HG02852 (cell line): Measurements from ENCODE around the gene SCN9A.
A peak's percentile ranks its signal among the peaks of the same experiment; 100 is the strongest.
"Not testable (repeated sequence)": the region's sequence is repeated elsewhere in the genome, so short reads cannot be mapped to it uniquely, and the experiment has no call there.

Source experiments
- ATAC-seq: cut with Tn5 transposase; IDR thresholded peaks from one replicate; pipeline ENCODE4 v1.9.1; 2021; ENCODE audit warnings: mild to moderate bottlenecking, moderate library complexity; ENCODE audit not compliant: unreplicated experiment

Gene SCN9A

GRCh38 chr2:166376488-166376828, 714 bp upstream of the SCN9A start:
- ATAC-seq, result no peak

DNA sequence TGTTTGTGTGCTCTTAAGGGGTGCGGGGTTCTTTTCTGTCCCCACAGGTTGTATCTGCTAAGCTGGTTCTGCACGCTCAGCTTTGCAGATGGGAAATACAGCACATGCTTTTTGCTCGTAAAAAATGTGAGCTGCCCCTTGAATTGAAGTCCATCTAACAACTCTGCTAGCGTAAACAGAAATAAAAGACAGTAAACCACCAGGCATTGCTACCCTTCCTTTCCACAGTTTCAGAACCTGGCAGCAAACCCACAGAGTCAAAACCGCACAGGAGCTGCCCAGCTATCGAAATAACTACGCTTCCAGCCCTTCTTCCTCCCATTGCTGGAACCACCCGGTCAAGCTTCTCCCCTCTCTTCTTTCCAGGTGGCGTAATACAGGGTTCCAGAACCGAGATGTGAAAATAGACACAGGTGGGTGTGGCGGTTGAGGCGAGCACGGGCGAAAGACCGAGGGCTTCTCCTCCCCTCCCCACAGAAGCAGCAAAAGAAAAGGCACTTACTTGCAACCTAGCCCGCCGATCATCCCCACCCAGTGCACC, 479 bp downstream of the SCN9A start:
- ATAC-seq, result peak; percentile 40

DNA sequence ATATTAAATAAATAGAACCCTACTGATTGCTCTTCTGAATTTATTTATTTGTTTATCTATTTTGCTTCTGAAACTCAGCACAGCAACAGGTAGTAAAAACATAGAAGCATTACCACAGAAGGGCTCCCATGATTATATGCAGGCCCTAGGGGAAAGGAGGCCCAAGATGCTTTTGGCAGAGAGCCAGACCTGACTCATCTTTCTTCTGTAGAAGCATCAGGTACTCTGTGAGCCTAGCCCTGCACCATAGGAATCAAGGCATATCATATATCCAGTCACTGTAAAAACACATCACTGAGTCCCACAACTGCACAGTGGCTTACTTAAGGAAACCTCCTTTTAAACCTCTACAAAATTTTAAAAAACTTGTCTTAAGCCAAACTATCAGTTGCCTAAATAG, 1.8 kb downstream of the SCN9A start:
- ATAC-seq, result no peak

GRCh38 chr2:166373539-166373938, 2.2 kb downstream of the SCN9A start:
- ATAC-seq, result no peak

DNA sequence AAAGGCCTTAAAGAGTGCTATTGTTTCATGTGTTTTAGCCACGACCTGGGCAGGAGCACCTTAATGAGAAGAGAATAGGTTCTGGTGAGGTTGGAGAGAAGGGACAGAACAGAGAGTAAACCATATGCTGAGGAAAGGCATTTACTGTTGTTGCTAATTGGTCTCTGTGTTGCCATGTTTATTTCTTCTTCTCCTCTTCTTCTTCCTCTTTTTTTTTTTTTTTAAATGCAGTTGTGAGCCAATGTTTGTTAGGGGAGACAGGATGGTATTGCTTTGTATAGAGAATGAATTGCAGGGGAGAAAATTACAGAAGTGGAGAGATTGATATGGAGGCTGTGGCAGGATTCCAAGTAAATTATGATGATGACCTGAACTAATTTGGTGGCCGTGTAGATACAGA, 2.6 kb downstream of the SCN9A start:
- no peak for ATAC-seq

GRCh38 chr2:166372046-166372445, 3.7 kb downstream of the SCN9A start:
- ATAC-seq, result no peak

DNA sequence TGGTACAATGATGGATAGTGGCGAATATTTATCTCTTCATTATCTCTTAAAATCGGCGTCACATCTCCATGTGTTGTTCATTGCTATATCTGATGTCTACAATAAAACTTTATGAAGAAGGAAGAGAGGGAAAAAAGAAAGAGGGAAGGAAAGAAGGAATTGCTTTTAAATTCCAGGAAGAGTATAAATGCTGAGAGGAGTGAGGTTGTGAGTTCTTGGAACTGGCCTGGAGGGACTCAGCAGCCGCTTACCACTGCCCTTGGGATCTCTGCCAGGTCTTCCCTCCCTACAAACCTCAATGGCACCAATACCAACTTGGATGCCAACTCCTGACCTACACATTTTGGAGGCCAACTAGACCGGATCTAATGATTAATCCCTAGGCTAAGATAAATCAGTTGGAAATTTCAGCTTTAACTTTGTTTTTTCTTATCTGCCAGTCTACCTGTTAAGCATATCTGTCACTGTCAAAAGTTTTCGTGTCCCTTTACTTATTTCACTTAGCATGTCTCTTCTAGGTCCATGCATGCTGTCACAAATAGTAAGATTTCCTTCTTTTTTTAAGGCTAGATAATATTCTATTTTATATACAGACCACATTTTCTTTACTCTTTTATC, 9.8 kb downstream of the SCN9A start:
- no peak for ATAC-seq

DNA sequence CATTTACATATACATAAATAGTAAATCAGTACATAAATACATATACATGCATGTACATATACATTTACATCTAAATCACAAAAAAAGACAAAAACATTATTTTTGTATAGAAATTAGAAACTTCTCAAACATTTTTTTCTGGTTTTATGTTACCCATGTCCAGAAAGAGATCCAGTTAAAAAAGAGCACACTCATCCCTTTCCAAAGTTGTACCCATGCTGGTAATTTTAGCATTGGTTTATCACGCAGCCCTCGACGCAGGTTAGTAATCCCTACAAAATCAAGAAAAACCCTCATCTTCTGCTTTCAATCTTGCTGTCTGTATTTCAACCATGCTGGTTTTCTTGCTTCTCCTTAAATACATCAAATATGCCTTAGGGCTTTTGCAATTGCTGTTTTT, 10.5 kb downstream of the SCN9A start:
- no peak for ATAC-seq

DNA sequence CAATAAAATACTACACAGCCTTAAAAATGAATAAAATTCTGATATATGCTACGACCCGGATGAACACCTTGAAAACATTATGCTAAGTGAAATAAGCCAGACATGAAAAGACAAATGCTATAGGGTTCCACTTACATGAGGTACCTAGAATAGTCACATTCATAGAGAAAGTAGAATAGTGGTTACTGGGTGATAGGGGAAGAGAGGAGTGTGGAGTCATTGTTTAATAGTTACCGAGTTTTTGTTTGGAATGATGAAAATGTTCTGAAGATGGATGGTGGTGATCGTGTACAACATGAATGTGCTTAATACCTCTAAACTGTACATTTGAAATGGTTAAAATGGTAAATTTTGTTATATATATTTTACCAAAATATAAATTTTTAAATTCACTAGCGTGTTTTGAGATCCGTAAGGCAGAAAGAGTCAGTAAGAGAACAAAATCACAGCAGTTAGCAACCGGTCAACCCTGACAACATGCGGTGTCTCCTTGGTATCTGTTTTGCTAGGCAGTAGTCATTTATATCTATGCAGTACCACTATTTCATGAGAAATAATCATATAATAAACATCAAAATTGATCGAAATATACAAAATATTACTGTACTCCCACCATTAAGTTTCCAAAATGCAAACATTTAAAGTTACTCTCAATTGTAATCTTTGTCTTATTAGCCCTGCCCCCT, 11.1 kb downstream of the SCN9A start:
- ATAC-seq, result no peak

- no peak for ATAC-seq
Observed at GRCh38 chr2:166361351-166362153, 14.2 kb downstream of the SCN9A start.

DNA sequence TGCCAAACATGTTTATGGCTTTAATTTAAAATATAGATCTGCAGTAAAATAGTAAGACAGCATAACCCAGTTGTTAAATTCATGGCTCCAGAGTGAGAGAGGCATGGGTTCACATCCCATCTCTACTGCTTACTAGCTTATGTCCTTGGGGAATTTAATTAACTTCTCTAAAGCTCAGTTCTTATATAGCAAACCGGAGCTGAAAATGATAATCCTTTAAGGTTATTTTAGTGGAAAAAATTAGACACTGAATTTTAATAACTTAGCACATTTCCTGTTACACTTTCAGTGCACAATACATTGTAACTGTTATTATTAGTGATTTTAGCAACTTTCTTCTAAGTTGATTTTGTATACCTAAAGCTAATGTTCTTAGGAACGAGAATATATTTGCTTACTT, 14.8 kb downstream of the SCN9A start:
- ATAC-seq, result no peak

DNA sequence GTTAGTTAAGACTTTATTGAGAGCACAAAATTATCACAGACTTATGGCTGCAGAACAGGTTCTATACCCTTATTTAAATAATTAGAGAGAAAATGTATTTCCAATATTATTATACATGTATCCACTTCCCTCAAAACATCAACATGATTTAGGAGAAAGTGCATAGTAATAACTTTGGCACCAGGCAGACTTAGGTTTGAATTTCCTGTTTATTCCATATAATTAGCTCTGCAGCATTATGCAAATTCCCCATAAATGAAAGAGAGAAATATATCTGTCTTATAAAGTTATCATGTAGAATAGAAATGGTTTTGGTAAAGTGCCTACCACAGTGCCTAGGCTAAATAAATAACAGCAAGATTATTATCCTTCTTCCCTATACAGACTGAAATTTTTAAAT, 15.3 kb downstream of the SCN9A start:
- no peak for ATAC-seq

GRCh38 chr2:166357950-166358321, 17.8 kb downstream of the SCN9A start:
- ATAC-seq, result not testable (repeated sequence)

- ATAC-seq, result no peak
Observed at GRCh38 chr2:166357068-166357949, 18.4 kb downstream of the SCN9A start.

- no peak for ATAC-seq
Observed at GRCh38 chr2:166351319-166351718, 24.4 kb downstream of the SCN9A start.

- no peak for ATAC-seq
Observed at GRCh38 chr2:166350525-166350924, 25.2 kb downstream of the SCN9A start.

DNA sequence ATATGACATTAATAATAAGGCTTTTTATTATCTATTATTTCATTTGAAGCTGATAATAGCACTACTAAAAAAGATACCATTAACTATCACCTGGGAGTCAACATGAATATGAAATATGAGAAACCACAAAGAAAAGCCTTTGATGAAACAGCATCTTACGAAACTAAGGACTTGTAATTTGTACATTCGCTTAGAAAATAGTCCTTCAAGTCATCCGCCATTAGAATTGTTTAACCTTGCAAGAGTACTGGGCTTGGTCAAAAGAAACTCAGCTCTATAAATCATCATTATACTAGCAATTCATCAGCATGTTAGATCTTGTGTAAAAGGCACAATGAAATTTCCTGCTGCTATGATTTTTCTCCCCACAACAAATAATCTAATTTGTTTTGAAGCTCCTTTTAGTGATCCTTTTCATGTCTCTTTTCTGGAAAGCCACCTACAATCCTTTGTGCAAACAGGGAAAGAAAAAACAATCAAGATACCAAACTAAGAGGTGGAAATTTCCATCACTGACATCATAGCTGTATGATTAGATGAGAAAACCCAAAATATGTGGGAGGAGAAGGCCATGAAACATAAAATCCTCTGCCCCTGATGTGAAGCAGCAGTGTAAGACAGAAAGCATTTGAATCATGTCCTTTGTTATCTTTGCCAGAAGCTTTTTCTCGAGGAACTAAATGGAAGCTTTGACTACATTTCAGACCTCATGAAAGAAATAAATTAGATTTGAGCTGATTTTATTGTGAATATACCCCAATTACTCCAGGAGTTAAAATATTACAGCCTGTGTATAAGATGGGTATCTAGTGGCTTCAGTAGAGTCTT, 31.2 kb downstream of the SCN9A start:
- no peak for ATAC-seq

GRCh38 chr2:166343467-166343866, 32.3 kb downstream of the SCN9A start:
- ATAC-seq, result no peak

DNA sequence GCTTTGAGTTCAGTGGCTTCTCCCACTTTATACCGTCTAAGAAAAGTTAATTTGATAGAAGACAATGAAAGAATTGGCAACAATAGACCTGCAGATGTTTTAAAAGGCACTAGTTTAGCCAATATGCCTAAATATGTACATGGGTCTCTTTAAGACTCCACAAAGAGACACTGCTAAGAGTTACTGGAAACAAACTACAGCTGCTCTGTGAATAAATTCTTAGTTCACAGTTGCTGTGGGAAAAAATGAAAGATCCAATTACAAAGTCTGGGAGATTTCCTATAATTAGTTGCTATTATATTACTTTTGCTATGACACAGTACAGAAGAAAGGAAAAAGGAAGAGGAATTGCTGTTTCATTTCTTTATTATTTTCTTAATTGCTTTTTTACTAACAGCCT, 34.3 kb downstream of the SCN9A start:
- no peak for ATAC-seq

DNA sequence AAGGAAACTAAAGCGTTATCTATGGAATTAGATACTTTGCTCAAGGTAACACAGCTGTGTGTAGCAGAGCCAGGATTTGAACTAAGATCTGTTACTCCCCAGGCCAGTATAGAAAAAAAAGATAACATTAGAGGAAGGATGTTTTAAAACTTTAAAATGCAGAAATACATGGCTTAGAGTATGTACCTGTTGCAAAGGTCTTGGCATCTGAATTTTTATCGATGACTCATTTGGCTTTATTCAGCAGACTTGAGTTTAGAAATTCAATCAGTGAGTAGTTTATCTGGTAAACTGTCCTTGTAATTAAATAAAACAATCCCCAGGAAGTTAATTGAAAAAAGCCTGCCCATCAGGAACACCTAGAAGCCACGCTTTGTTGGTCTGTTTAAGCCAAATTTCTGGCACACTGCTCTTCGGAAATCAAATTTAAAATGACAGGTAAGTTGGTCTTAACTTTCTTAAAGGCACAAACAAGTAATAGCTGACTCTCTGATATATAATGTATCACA, 36.9 kb downstream of the SCN9A start:
- no peak for ATAC-seq
